ENCODE measurements around the gene OSBP2.
A peak's percentile ranks its signal among the peaks of the same experiment; 100 is the strongest.

The OSBP2 gene

GRCh38 chr22:30821381-30821780, 126.7 kb downstream of the OSBP2 start:
- peak; percentile 16 for DNase-seq

GRCh38 chr22:30821863-30822215, 127.2 kb downstream of the OSBP2 start:
- no peak for DNase-seq

- peak; percentile 51 for DNase-seq
Measured at GRCh38 chr22:30822216-30823014, 127.7 kb downstream of the OSBP2 start.

- DNase-seq: peak; percentile 79
Measured at GRCh38 chr22:30823015-30823370, 128.3 kb downstream of the OSBP2 start.

GRCh38 chr22:30824096-30824495, 129.4 kb downstream of the OSBP2 start:
- DNase-seq: peak; percentile 29

- peak; percentile 31 for DNase-seq
Measured at GRCh38 chr22:30824711-30825110, 130.0 kb downstream of the OSBP2 start.

GRCh38 chr22:30825711-30826505, 131.2 kb downstream of the OSBP2 start:
- no peak for DNase-seq

GRCh38 chr22:30826670-30827355, 132.1 kb downstream of the OSBP2 start:
- no peak for DNase-seq

GRCh38 chr22:30827646-30828045, 133.0 kb downstream of the OSBP2 start:
- DNase-seq: no peak

GRCh38 chr22:30828187-30829155, 133.8 kb downstream of the OSBP2 start:
- DNase-seq: no peak

- DNase-seq: no peak
Measured at GRCh38 chr22:30829901-30830550, 135.4 kb downstream of the OSBP2 start.

- DNase-seq: no peak
Measured at GRCh38 chr22:30830907-30831306, 136.2 kb downstream of the OSBP2 start.

GRCh38 chr22:30832407-30832987, 137.8 kb downstream of the OSBP2 start:
- no peak for DNase-seq

GRCh38 chr22:30833322-30833721, 138.6 kb downstream of the OSBP2 start:
- no peak for DNase-seq

- DNase-seq: no peak
Measured at GRCh38 chr22:30837531-30837930, 142.9 kb downstream of the OSBP2 start.

- DNase-seq: no peak
Measured at GRCh38 chr22:30838111-30838510, 143.4 kb downstream of the OSBP2 start.

- no peak for DNase-seq
Measured at GRCh38 chr22:30841273-30841672, 146.6 kb downstream of the OSBP2 start.

GRCh38 chr22:30843245-30843644, 148.6 kb downstream of the OSBP2 start:
- no peak for DNase-seq

- DNase-seq: no peak
Measured at GRCh38 chr22:30847583-30847982, 152.9 kb downstream of the OSBP2 start.

GRCh38 chr22:30855266-30855665, 160.6 kb downstream of the OSBP2 start:
- DNase-seq: no peak

GRCh38 chr22:30855677-30856518, 161.2 kb downstream of the OSBP2 start:
- no peak for DNase-seq

Measured in islet precursor cell (in vitro differentiated cells).